Measurements from ENCODE around the gene TXNDC16. TPM values are rescaled to one million over a fixed set of nuclear protein-coding genes. Genes with fewer than 3 reads are reported as not detected.

TXNDC16 gene
- total RNA-seq, 4 donors from 2014 or later = 2.4 to 4.0 (median 2.9) TPM

- H3K27ac ChIP-seq = no peak overlapping the region
- DNase-seq (no peak), ATAC-seq (no peak)
- no peaks in the 10 kb centered on the region for H3K9me3 ChIP-seq
- H3K4me1 ChIP-seq = no peaks in the 10 kb centered on the region
- H3K4me3 ChIP-seq = no peak overlapping the region
- TF ChIP-seq POLR2A (IDR thresholded peaks at IDR 0.05) (no peak), CTCF (IDR thresholded peaks at IDR 0.05 in 4 of 5, conservative IDR thresholded peaks at IDR 0.05 in 1 of 5) (no peak)
- H3K36me3 ChIP-seq = peaks cover 0 to 6% of the 10 kb centered on the region in 2 donors
- no peaks in the 10 kb centered on the region for H3K27me3 ChIP-seq
- in situ Hi-C loops (cut with MboI; ENCODE audit: low sequenced_read_pairs in 4 of 4) = no loop called here
- intact Hi-C loops (cut with DNase I; ENCODE audit: low total_unique reads) = no loop called here
Observed at GRCh38 chr14:52429451-52429850, 122.9 kb downstream of the TXNDC16 start.

- H3K4me1 ChIP-seq = no peaks in the 10 kb centered on the region
- no peak for ATAC-seq
- no peak for DNase-seq
- peaks cover 0 to 6% of the 10 kb centered on the region in 2 donors for H3K36me3 ChIP-seq
- no peak overlapping the region for H3K4me3 ChIP-seq
- no peaks in the 10 kb centered on the region for H3K27me3 ChIP-seq
- no peak overlapping the region for H3K27ac ChIP-seq
- TF ChIP-seq POLR2A (IDR thresholded peaks at IDR 0.05) = no peak
- no peak for TF ChIP-seq CTCF (IDR thresholded peaks at IDR 0.05 in 4 of 5, conservative IDR thresholded peaks at IDR 0.05 in 1 of 5)
- no peaks in the 10 kb centered on the region for H3K9me3 ChIP-seq
- intact Hi-C loops (cut with DNase I; ENCODE audit: low total_unique reads) (no loop called here), in situ Hi-C loops (cut with MboI; ENCODE audit: low sequenced_read_pairs in 4 of 4) (no loop called here)
Observed at GRCh38 chr14:52427460-52427859, 124.8 kb downstream of the TXNDC16 start.

- ATAC-seq = no peak
- in situ Hi-C loops (cut with MboI; ENCODE audit: low sequenced_read_pairs in 4 of 4) (no loop called here), intact Hi-C loops (cut with DNase I; ENCODE audit: low total_unique reads) (no loop called here)
- Histone ChIP-seq H3K36me3 (no peaks in the 10 kb centered on the region), H3K4me3 (no peak overlapping the region), H3K4me1 (no peaks in the 10 kb centered on the region), H3K27ac (no peak overlapping the region), H3K9me3 (no peaks in the 10 kb centered on the region), H3K27me3 (no peaks in the 10 kb centered on the region)
- no peak for DNase-seq
- TF ChIP-seq CTCF (IDR thresholded peaks at IDR 0.05 in 4 of 5, conservative IDR thresholded peaks at IDR 0.05 in 1 of 5) (no peak), POLR2A (IDR thresholded peaks at IDR 0.05) (no peak)
Observed at GRCh38 chr14:52422650-52423356, 129.5 kb downstream of the TXNDC16 start.

GRCh38 chr14:52417139-52417538 is 135.2 kb downstream of the TXNDC16 start:
- in situ Hi-C loops (cut with MboI; ENCODE audit: low sequenced_read_pairs in 4 of 4) (no loop called here), intact Hi-C loops (cut with DNase I; ENCODE audit: low total_unique reads) (no loop called here)
- Histone ChIP-seq H3K9me3 (no peaks in the 10 kb centered on the region), H3K27me3 (no peaks in the 10 kb centered on the region), H3K27ac (no peak overlapping the region), H3K4me1 (no peaks in the 10 kb centered on the region), H3K4me3 (no peak overlapping the region), H3K36me3 (no peaks in the 10 kb centered on the region)
- no peak for DNase-seq
- TF ChIP-seq CTCF (IDR thresholded peaks at IDR 0.05 in 4 of 5, conservative IDR thresholded peaks at IDR 0.05 in 1 of 5) = no peak
- no peak for TF ChIP-seq POLR2A (IDR thresholded peaks at IDR 0.05)
- no peak for ATAC-seq
